ENCODE results near the gene DTYMK. TPM values are rescaled to one million over a fixed set of nuclear protein-coding genes. Genes with fewer than 3 reads are reported as not detected.

The DTYMK gene
- polyA plus RNA-seq, 1 of the 3 experiments (the other 2 are of a cell fraction), result 51.1 TPM

GRCh38 chr2:241645915-241646645 is 40.5 kb downstream of the DTYMK start:
- Histone ChIP-seq H3K79me2 (ENCODE audit: insufficient read depth) (peaks cover 95% of the 10 kb centered on the region), H3K9ac (no peak overlapping the region), H3K4me1 (ENCODE audit: control insufficient read depth in 1 of 2, insufficient read depth in 2 of 2, low read depth in 1 of 2, low read length in 1 of 2) (no peaks in the 10 kb centered on the region; a peak in 1 of 4 replicates), H3K9me2 (no peaks in the 10 kb centered on the region), H4K20me1 (ENCODE audit: insufficient read depth) (peaks cover 85% of the 10 kb centered on the region), H3K36me3 (replicated peaks in 1 of 2; ENCODE audit: control insufficient read depth in 1 of 2, insufficient read depth in 2 of 2, low read length in 1 of 2) (peaks cover 0 to 7% of the 10 kb centered on the region in 2 experiments), H3K4me3 (ENCODE audit: low read depth in 2 of 2, low read length in 1 of 2) (no peak overlapping the region), H3K27me3 (ENCODE audit: insufficient read depth) (no peaks in the 10 kb centered on the region), H3K9me3 (no peaks in the 10 kb centered on the region), H2AFZ (ENCODE audit: low read depth) (no peak overlapping the region), H3F3A (replicated peaks; ENCODE audit: insufficient read depth) (peaks cover 4% of the 10 kb centered on the region), H3K4me2 (no peak overlapping the region), H3K27ac (ENCODE audit: low read depth in 2 of 2, low read length in 1 of 2) (no peak overlapping the region)
- TF ChIP-seq NFIC (IDR thresholded peaks at IDR 0.05; ENCODE audit: borderline replicate concordance) (no peak), EZH2phosphoT487 (IDR thresholded peaks at IDR 0.05; ENCODE audit: borderline replicate concordance, low read depth) (no peak), GATA2 (CRISPR knock-in tag; IDR thresholded peaks at IDR 0.05) (no peak), NRF1 (IDR thresholded peaks at IDR 0.05; ENCODE audit: low read depth, low read length) (no peak), FOXJ3 (CRISPR knock-in tag; IDR thresholded peaks at IDR 0.05) (no peak), FOSL2 (IDR thresholded peaks at IDR 0.05; ENCODE audit: borderline replicate concordance, low read depth) (no peak), TCF12 (IDR thresholded peaks at IDR 0.05) (no peak), GABPA (IDR thresholded peaks at IDR 0.05; ENCODE audit: low read depth) (no peak), YY1 (IDR thresholded peaks at IDR 0.05; ENCODE audit: low read depth) (no peak), MXI1 (IDR thresholded peaks at IDR 0.05; ENCODE audit: low read depth, low read length) (no peak)
- TF ChIP-seq, protein P1, sequence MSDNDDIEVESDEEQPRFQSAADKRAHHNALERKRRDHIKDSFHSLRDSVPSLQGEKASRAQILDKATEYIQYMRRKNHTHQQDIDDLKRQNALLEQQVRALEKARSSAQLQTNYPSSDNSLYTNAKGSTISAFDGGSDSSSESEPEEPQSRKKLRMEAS (IDR thresholded peaks at IDR 0.05; ENCODE audit: low read depth), result no peak
- TF ChIP-seq, protein P2, sequence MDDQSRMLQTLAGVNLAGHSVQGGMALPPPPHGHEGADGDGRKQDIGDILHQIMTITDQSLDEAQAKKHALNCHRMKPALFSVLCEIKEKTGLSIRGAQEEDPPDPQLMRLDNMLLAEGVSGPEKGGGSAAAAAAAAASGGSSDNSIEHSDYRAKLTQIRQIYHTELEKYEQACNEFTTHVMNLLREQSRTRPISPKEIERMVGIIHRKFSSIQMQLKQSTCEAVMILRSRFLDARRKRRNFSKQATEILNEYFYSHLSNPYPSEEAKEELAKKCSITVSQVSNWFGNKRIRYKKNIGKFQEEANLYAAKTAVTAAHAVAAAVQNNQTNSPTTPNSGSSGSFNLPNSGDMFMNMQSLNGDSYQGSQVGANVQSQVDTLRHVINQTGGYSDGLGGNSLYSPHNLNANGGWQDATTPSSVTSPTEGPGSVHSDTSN (IDR thresholded peaks at IDR 0.05), result no peak
- TF ChIP-seq, protein P3, sequence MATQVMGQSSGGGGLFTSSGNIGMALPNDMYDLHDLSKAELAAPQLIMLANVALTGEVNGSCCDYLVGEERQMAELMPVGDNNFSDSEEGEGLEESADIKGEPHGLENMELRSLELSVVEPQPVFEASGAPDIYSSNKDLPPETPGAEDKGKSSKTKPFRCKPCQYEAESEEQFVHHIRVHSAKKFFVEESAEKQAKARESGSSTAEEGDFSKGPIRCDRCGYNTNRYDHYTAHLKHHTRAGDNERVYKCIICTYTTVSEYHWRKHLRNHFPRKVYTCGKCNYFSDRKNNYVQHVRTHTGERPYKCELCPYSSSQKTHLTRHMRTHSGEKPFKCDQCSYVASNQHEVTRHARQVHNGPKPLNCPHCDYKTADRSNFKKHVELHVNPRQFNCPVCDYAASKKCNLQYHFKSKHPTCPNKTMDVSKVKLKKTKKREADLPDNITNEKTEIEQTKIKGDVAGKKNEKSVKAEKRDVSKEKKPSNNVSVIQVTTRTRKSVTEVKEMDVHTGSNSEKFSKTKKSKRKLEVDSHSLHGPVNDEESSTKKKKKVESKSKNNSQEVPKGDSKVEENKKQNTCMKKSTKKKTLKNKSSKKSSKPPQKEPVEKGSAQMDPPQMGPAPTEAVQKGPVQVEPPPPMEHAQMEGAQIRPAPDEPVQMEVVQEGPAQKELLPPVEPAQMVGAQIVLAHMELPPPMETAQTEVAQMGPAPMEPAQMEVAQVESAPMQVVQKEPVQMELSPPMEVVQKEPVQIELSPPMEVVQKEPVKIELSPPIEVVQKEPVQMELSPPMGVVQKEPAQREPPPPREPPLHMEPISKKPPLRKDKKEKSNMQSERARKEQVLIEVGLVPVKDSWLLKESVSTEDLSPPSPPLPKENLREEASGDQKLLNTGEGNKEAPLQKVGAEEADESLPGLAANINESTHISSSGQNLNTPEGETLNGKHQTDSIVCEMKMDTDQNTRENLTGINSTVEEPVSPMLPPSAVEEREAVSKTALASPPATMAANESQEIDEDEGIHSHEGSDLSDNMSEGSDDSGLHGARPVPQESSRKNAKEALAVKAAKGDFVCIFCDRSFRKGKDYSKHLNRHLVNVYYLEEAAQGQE (IDR thresholded peaks at IDR 0.05; ENCODE audit: low read depth, low read length), result no peak
- TF ChIP-seq, protein P4, sequence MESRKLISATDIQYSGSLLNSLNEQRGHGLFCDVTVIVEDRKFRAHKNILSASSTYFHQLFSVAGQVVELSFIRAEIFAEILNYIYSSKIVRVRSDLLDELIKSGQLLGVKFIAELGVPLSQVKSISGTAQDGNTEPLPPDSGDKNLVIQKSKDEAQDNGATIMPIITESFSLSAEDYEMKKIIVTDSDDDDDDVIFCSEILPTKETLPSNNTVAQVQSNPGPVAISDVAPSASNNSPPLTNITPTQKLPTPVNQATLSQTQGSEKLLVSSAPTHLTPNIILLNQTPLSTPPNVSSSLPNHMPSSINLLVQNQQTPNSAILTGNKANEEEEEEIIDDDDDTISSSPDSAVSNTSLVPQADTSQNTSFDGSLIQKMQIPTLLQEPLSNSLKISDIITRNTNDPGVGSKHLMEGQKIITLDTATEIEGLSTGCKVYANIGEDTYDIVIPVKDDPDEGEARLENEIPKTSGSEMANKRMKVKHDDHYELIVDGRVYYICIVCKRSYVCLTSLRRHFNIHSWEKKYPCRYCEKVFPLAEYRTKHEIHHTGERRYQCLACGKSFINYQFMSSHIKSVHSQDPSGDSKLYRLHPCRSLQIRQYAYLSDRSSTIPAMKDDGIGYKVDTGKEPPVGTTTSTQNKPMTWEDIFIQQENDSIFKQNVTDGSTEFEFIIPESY (IDR thresholded peaks at IDR 0.05; ENCODE audit: borderline replicate concordance, low read depth), result no peak
- TF ChIP-seq, protein P5, sequence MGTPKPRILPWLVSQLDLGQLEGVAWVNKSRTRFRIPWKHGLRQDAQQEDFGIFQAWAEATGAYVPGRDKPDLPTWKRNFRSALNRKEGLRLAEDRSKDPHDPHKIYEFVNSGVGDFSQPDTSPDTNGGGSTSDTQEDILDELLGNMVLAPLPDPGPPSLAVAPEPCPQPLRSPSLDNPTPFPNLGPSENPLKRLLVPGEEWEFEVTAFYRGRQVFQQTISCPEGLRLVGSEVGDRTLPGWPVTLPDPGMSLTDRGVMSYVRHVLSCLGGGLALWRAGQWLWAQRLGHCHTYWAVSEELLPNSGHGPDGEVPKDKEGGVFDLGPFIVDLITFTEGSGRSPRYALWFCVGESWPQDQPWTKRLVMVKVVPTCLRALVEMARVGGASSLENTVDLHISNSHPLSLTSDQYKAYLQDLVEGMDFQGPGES (IDR thresholded peaks at IDR 0.05; ENCODE audit: low read depth, low read length), result no peak
- 92% methylated on average over 10 of the region's 14 CpGs for WGBS (ENCODE audit: low lambda C conversion rate)
- ChIA-PET CTCF (interaction anchor here (1.1 to 11.9 kb wide), 2 partner anchors 14 to 19 kb away, joined by 3 to 77 read pairs; no protein-coding TSS in a partner anchor), POLR2A (no interaction called here)
- no peak for DNase-seq
